KMS-11 (cell line): Measurements from ENCODE around the gene ATCAY.

Experiments
- H2AFZ ChIP-seq: fragments of 200-600 bp; sonication (generic); 2 replicates; pipeline ENCODE4 v1.6.1; 2016; ENCODE audit warnings: antibody characterized with exemption, mixed run types, low read depth
- H3K27ac ChIP-seq: fragments of 200-600 bp; sonication (generic); 2 replicates; pipeline ENCODE4 v1.6.1; 2016; ENCODE audit warnings: mild to moderate bottlenecking, mixed run types
- H3K27me3 ChIP-seq: fragments of 200-600 bp; sonication (generic); 2 replicates; pipeline ENCODE4 v1.6.1; 2017; ENCODE audit warnings: mild to moderate bottlenecking, low read depth, mixed run types, moderate library complexity; ENCODE audit not compliant: insufficient read depth
- H3K36me3 ChIP-seq: fragments of 200-600 bp; sonication (generic); 2 replicates; pipeline ENCODE4 v1.6.1; 2017; ENCODE audit warnings: mild to moderate bottlenecking, mixed run types; ENCODE audit not compliant: insufficient read depth
- H3K4me1 ChIP-seq: fragments of 200-600 bp; sonication (generic); 2 replicates; pipeline ENCODE4 v1.6.1; 2016; ENCODE audit warnings: mild to moderate bottlenecking, low read depth, mixed run types; ENCODE audit not compliant: poor library complexity, severe bottlenecking
- H3K4me2 ChIP-seq: fragments of 200-600 bp; sonication (generic); 2 replicates; pipeline ENCODE4 v1.7.0; 2016; ENCODE audit warnings: mild to moderate bottlenecking, mixed run types
- H3K4me3 ChIP-seq: fragments of 200-600 bp; sonication (generic); IDR thresholded peaks from 2 replicates; pipeline ENCODE4 v1.6.1; 2017; ENCODE audit warnings: low read depth, low read length, mixed read lengths; ENCODE audit not compliant: insufficient read depth
- H3K79me2 ChIP-seq: fragments of 200-600 bp; sonication (generic); 2 replicates; pipeline ENCODE4 v1.6.1; 2016; ENCODE audit warnings: low read depth, mixed run types; ENCODE audit not compliant: insufficient read depth
- H3K9ac ChIP-seq: fragments of 200-600 bp; sonication (generic); 2 replicates; pipeline ENCODE4 v1.6.1; 2016; ENCODE audit warnings: mild to moderate bottlenecking, mixed run types
- H4K20me1 ChIP-seq: fragments of 200-600 bp; sonication (generic); 2 replicates; pipeline ENCODE4 v1.6.1; 2016; ENCODE audit warnings: mild to moderate bottlenecking, mixed run types; ENCODE audit not compliant: insufficient read depth
- CTCF ChIP-seq: fragments of 200-600 bp; sonication (generic); conservative IDR thresholded peaks from 2 replicates; pipeline ENCODE4 v1.6.1; 2017; ENCODE audit warnings: low read depth, mild to moderate bottlenecking, antibody characterized with exemption, low read length, moderate library complexity, mixed read lengths

The ATCAY gene

GRCh38 chr19:3837922-3838321 lies 42.6 kb upstream of the ATCAY start:
- no peak overlapping the region for H3K9ac ChIP-seq
- TF ChIP-seq CTCF = no peak

GRCh38 chr19:3838661-3839060 lies 41.8 kb upstream of the ATCAY start:
- Histone ChIP-seq H3K79me2 (no peaks in the 10 kb centered on the region), H3K4me2 (no peak overlapping the region), H3K9ac (no peak overlapping the region), H3K4me1 (no peaks in the 10 kb centered on the region), H3K36me3 (no peaks in the 10 kb centered on the region), H3K27me3 (peaks cover 84% of the 10 kb centered on the region), H4K20me1 (no peaks in the 10 kb centered on the region), H3K4me3 (no peak overlapping the region), H3K27ac (no peak overlapping the region), H2AFZ (no peak overlapping the region)
- no peak for TF ChIP-seq CTCF

More at GRCh38 chr19:3837922-3838321, 42.6 kb upstream of the ATCAY start:
- Histone ChIP-seq H3K4me1 (no peaks in the 10 kb centered on the region), H3K27me3 (peaks cover 84% of the 10 kb centered on the region), H4K20me1 (no peaks in the 10 kb centered on the region), H3K79me2 (no peaks in the 10 kb centered on the region), H3K27ac (no peak overlapping the region), H3K36me3 (no peaks in the 10 kb centered on the region), H2AFZ (no peak overlapping the region), H3K4me2 (no peak overlapping the region), H3K4me3 (no peak overlapping the region)

- Histone ChIP-seq H4K20me1 (no peaks in the 10 kb centered on the region), H3K9ac (no peak overlapping the region), H3K4me3 (no peak overlapping the region), H3K4me1 (no peaks in the 10 kb centered on the region), H3K27me3 (peaks cover 91% of the 10 kb centered on the region), H3K79me2 (no peaks in the 10 kb centered on the region), H2AFZ (no peak overlapping the region), H3K4me2 (no peak overlapping the region), H3K27ac (no peak overlapping the region), H3K36me3 (no peaks in the 10 kb centered on the region)
- TF ChIP-seq CTCF = no peak
Measured at GRCh38 chr19:3839941-3840340, 40.5 kb upstream of the ATCAY start.

GRCh38 chr19:3840804-3841203 lies 39.7 kb upstream of the ATCAY start:
- no peak overlapping the region for H3K27ac ChIP-seq
- H3K36me3 ChIP-seq = no peaks in the 10 kb centered on the region
- H3K27me3 ChIP-seq = peaks cover 93% of the 10 kb centered on the region
- TF ChIP-seq CTCF = no peak
- H3K79me2 ChIP-seq = no peaks in the 10 kb centered on the region
- no peak overlapping the region for H2AFZ ChIP-seq
- no peak overlapping the region for H3K4me3 ChIP-seq
- no peaks in the 10 kb centered on the region for H4K20me1 ChIP-seq
- H3K4me2 ChIP-seq = no peak overlapping the region
- no peaks in the 10 kb centered on the region for H3K4me1 ChIP-seq
- H3K9ac ChIP-seq = no peak overlapping the region
